Measurements from ENCODE around the gene CARNS1. TPM values are rescaled to one million over a fixed set of nuclear protein-coding genes. Genes with fewer than 3 reads are reported as not detected.
A peak's percentile ranks its signal among the peaks of the same experiment; 100 is the strongest.

CARNS1 gene
- total RNA-seq, 6 donors from 2014 or later: 0.49 to 4.2 (median 0.89) TPM

- Histone ChIP-seq H3K4me1 (peaks cover 62 to 91% (median 69%) of the 10 kb centered on the region in 4 donors), H3K4me3 (no peak overlapping the region), H3K36me3 (peaks cover 0 to 6% (median 2%) of the 10 kb centered on the region in 4 donors), H3K9me3 (no peaks in the 10 kb centered on the region), H3K27me3 (no peaks in the 10 kb centered on the region), H3K27ac (peak overlapping the region; percentile 24 to 98 (median 78))
- 40 to 49% methylated on average over 11 to 12 of the region's 12 CpGs for WGBS, 2 donors
- ATAC-seq (ENCODE audit: low FRiP score in 2 of 2): no peak
- no peak for DNase-seq
- TF ChIP-seq POLR2AphosphoS5 (IDR thresholded peaks at IDR 0.05) (no peak), POLR2A (IDR thresholded peaks at IDR 0.05) (no peak), EP300 (IDR thresholded peaks at IDR 0.05) (no peak), CTCF (IDR thresholded peaks at IDR 0.05) (no peak)
Measured at GRCh38 chr11:67369801-67370284, 45.6 kb upstream of the CARNS1 start.

- peak overlapping the region in 1 of 4 donors; percentile 10 for H3K4me3 ChIP-seq
- DNase-seq (no peak), ATAC-seq (ENCODE audit: low FRiP score in 2 of 2) (no peak)
- no peaks in the 10 kb centered on the region for H3K9me3 ChIP-seq
- H3K27ac ChIP-seq: peak overlapping the region; percentile 24 to 98 (median 78)
- no peaks in the 10 kb centered on the region for H3K36me3 ChIP-seq
- no peaks in the 10 kb centered on the region for H3K27me3 ChIP-seq
- WGBS, 2 donors: 43 to 55% methylated on average over 12 to 14 of the region's 14 CpGs
- H3K4me1 ChIP-seq: peaks cover 63 to 93% (median 70%) of the 10 kb centered on the region in 4 donors
- no peak for TF ChIP-seq CTCF (IDR thresholded peaks at IDR 0.05)
- peak in 1 of 4 donors; percentile 35 for TF ChIP-seq EP300 (IDR thresholded peaks at IDR 0.05)
- TF ChIP-seq POLR2AphosphoS5 (IDR thresholded peaks at IDR 0.05): no peak
- no peak for TF ChIP-seq POLR2A (IDR thresholded peaks at IDR 0.05)
Measured at GRCh38 chr11:67370351-67371076, 45.0 kb upstream of the CARNS1 start.

- ATAC-seq (ENCODE audit: low FRiP score in 2 of 2) (peak; percentile 15 to 35), DNase-seq (peak in 1 of 2 donors; percentile 54)
- Histone ChIP-seq H3K36me3 (no peaks in the 10 kb centered on the region), H3K4me3 (peak overlapping the region in 2 of 4 donors; percentile 77 to 86), H3K27me3 (no peaks in the 10 kb centered on the region), H3K4me1 (peaks cover 56 to 85% (median 62%) of the 10 kb centered on the region in 4 donors), H3K27ac (peak overlapping the region; percentile 69 to 98 (median 90)), H3K9me3 (no peaks in the 10 kb centered on the region)
- WGBS, 2 donors: 24 to 45% methylated on average over 8 of the region's 8 CpGs
- TF ChIP-seq EP300 (IDR thresholded peaks at IDR 0.05): no peak
- peak; percentile 33 to 74 (median 56) for TF ChIP-seq CTCF (IDR thresholded peaks at IDR 0.05)
Measured at GRCh38 chr11:67371189-67371910, 44.1 kb upstream of the CARNS1 start.

GRCh38 chr11:67371911-67372320 is 43.6 kb upstream of the CARNS1 start:
- Histone ChIP-seq H3K4me3 (peak overlapping the region; percentile 71 to 86 (median 80)), H3K9me3 (no peaks in the 10 kb centered on the region), H3K27ac (peak overlapping the region; percentile 88 to 99 (median 96)), H3K4me1 (peaks cover 50 to 79% (median 57%) of the 10 kb centered on the region in 4 donors), H3K27me3 (no peaks in the 10 kb centered on the region), H3K36me3 (no peaks in the 10 kb centered on the region)
- ATAC-seq (ENCODE audit: low FRiP score in 2 of 2) (no peak), DNase-seq (peak in 1 of 2 donors; percentile 53)
- TF ChIP-seq CTCF (IDR thresholded peaks at IDR 0.05): no peak
- TF ChIP-seq POLR2A (IDR thresholded peaks at IDR 0.05): no peak
- TF ChIP-seq EP300 (IDR thresholded peaks at IDR 0.05): no peak
- TF ChIP-seq POLR2AphosphoS5 (IDR thresholded peaks at IDR 0.05): no peak
- 9 to 10% methylated on average over 13 to 16 of the region's 16 CpGs for WGBS, 2 donors

All from upper lobe of left lung (tissue), 6 donors.